Kidney tubule cell (primary cell): ENCODE data around the gene LTB4R2.
"Not testable (repeated sequence)": the region's sequence is repeated elsewhere in the genome, so short reads cannot be mapped to it uniquely, and the experiment has no call there.

ENCODE experiments used
- DNase-seq: peaks from one replicate; pipeline ENCODE4 v3.0.0-alpha.2; 2018; ENCODE audit warnings: low spot score

Gene LTB4R2

GRCh38 chr14:24340606-24341005 lies 30.7 kb downstream of the LTB4R2 start:
- no peak for DNase-seq

GRCh38 chr14:24342889-24343288 lies 32.9 kb downstream of the LTB4R2 start:
- DNase-seq = no peak

GRCh38 chr14:24343795-24344660 lies 34.1 kb downstream of the LTB4R2 start:
- no peak for DNase-seq

- no peak for DNase-seq
Observed at GRCh38 chr14:24347134-24347533, 37.2 kb downstream of the LTB4R2 start.

- DNase-seq = no peak
Observed at GRCh38 chr14:24348186-24348585, 38.2 kb downstream of the LTB4R2 start.

GRCh38 chr14:24349742-24350141 lies 39.8 kb downstream of the LTB4R2 start:
- DNase-seq = no peak

GRCh38 chr14:24351517-24351916 lies 41.6 kb downstream of the LTB4R2 start:
- peak; percentile 30 for DNase-seq

- DNase-seq = peak; percentile 51
Observed at GRCh38 chr14:24353559-24354481, 43.9 kb downstream of the LTB4R2 start.

- not testable (repeated sequence) for DNase-seq
Observed at GRCh38 chr14:24354482-24354825, 44.5 kb downstream of the LTB4R2 start.

- no peak for DNase-seq
Observed at GRCh38 chr14:24355009-24355408, 45.1 kb downstream of the LTB4R2 start.

- no peak for DNase-seq
Observed at GRCh38 chr14:24356208-24356607, 46.3 kb downstream of the LTB4R2 start.

- no peak for DNase-seq
Observed at GRCh38 chr14:24360281-24360680, 50.3 kb downstream of the LTB4R2 start.

- DNase-seq = no peak
Observed at GRCh38 chr14:24361326-24361725, 51.4 kb downstream of the LTB4R2 start.
